SK-N-SH treated with all-trans-retinoic acid at 6 μM for 48 hours (cell line): Measurements from ENCODE around the gene RAB30.

ENCODE experiments used
- ATAC-seq: fragments of 200-7000 bp; cut with Tn5 transposase; 3 replicates; pipeline ENCODE4 v1.9.1; 2020; ENCODE audit warnings: mild to moderate bottlenecking, moderate library complexity
- ARNTL ChIP-seq: fragments of 450-650 bp; formaldehyde crosslinking; IDR thresholded peaks from 2 replicates; pipeline ENCODE4 v1.5.0; 2020; ENCODE audit warnings: low read depth, mild to moderate bottlenecking, moderate library complexity, borderline replicate concordance
- BACH2 ChIP-seq: fragments of 250-450 bp; sonication (Bioruptor Pico); IDR thresholded peaks from 2 replicates; pipeline ENCODE4 v1.9.0; 2021; ENCODE audit warnings: mild to moderate bottlenecking, borderline replicate concordance
- CREB5 ChIP-seq: fragments of 250-450 bp; sonication (Bioruptor Pico); IDR thresholded peaks from 2 replicates; pipeline ENCODE4 v1.5.1; 2020; ENCODE audit warnings: low read depth, mild to moderate bottlenecking, moderate library complexity
- CSDC2 ChIP-seq: fragments of 250-450 bp; sonication (Bioruptor Pico); IDR thresholded peaks from 2 replicates; pipeline ENCODE4 v1.5.0; 2020; ENCODE audit warnings: mild to moderate bottlenecking, moderate library complexity
- CSRNP3 ChIP-seq: fragments of 250-450 bp; sonication (Bioruptor Pico); IDR thresholded peaks from 2 replicates; pipeline ENCODE4 v1.5.1; 2021; ENCODE audit warnings: mild to moderate bottlenecking, moderate library complexity
- ESRRG ChIP-seq: fragments of 250-450 bp; sonication (Bioruptor Pico); IDR thresholded peaks from 2 replicates; pipeline ENCODE4 v1.6.1; 2021; ENCODE audit warnings: mild to moderate bottlenecking
- GLIS3 ChIP-seq: fragments of 250-450 bp; sonication (Bioruptor Pico); IDR thresholded peaks from 2 replicates; pipeline ENCODE4 v1.5.0; 2020; ENCODE audit warnings: mild to moderate bottlenecking, moderate library complexity
- OSR1 ChIP-seq: fragments of 250-450 bp; sonication (Bioruptor Pico); IDR thresholded peaks from 2 replicates; pipeline ENCODE4 v1.8.0; 2022; ENCODE audit warnings: moderate library complexity, mild to moderate bottlenecking, inconsistent platforms
- PPARA ChIP-seq: fragments of 250-450 bp; sonication (Bioruptor Pico); IDR thresholded peaks from 2 replicates; pipeline ENCODE4 v1.5.0; 2020; ENCODE audit warnings: mild to moderate bottlenecking, borderline replicate concordance
- RARB ChIP-seq: fragments of 250-450 bp; sonication (Bioruptor Pico); IDR thresholded peaks from 2 replicates; pipeline ENCODE4 v1.8.0; 2021; ENCODE audit warnings: mild to moderate bottlenecking, moderate library complexity
- SNAI2 ChIP-seq: fragments of 250-450 bp; sonication (Bioruptor Pico); IDR thresholded peaks from 2 replicates; pipeline ENCODE4 v1.5.0; 2020; ENCODE audit warnings: mild to moderate bottlenecking, moderate library complexity
- TCF4 ChIP-seq: fragments of 250-450 bp; sonication (Bioruptor Pico); IDR thresholded peaks from 2 replicates; pipeline ENCODE4 v1.8.0; 2021; ENCODE audit warnings: mild to moderate bottlenecking, moderate library complexity, borderline replicate concordance
- TOX ChIP-seq: fragments of 250-450 bp; sonication (Bioruptor Pico); IDR thresholded peaks from 2 replicates; pipeline ENCODE4 v1.8.0; 2021; ENCODE audit warnings: mild to moderate bottlenecking, moderate library complexity, borderline replicate concordance
- TSHZ2 ChIP-seq: fragments of 250-450 bp; sonication (Bioruptor Pico); IDR thresholded peaks from 2 replicates; pipeline ENCODE4 v1.5.0; 2020; ENCODE audit warnings: mild to moderate bottlenecking, moderate library complexity
- ZC3H10 ChIP-seq: fragments of 250-450 bp; sonication (Bioruptor Pico); IDR thresholded peaks from 2 replicates; pipeline ENCODE4 v1.5.1; 2021; ENCODE audit warnings: mild to moderate bottlenecking, moderate library complexity
- ZFP3 ChIP-seq: fragments of 250-450 bp; sonication (Bioruptor Pico); IDR thresholded peaks from 2 replicates; pipeline ENCODE4 v1.5.0; 2020; ENCODE audit warnings: mild to moderate bottlenecking, moderate library complexity
- ZNF565 ChIP-seq: fragments of 450-650 bp; formaldehyde crosslinking; conservative IDR thresholded peaks from 2 replicates; pipeline ENCODE4 v1.5.0; 2020; ENCODE audit warnings: low read depth, mild to moderate bottlenecking, moderate library complexity
- ZNF8 ChIP-seq: fragments of 450-650 bp; formaldehyde crosslinking; IDR thresholded peaks from 2 replicates; pipeline ENCODE4 v1.5.0; 2020; ENCODE audit warnings: mild to moderate bottlenecking, moderate library complexity

Gene RAB30

GRCh38 chr11:82927264-82927880 is 144.3 kb downstream of the RAB30 start:
- TF ChIP-seq ZNF8 (CRISPR knock-in tag) (no peak), RARB (CRISPR knock-in tag) (no peak), ESRRG (no peak), PPARA (CRISPR knock-in tag) (no peak), OSR1 (CRISPR knock-in tag) (no peak), CREB5 (CRISPR knock-in tag) (no peak), TOX (CRISPR knock-in tag) (no peak)
- TF ChIP-seq, all 23 proteins: peak for 0
- ATAC-seq = peak; percentile 87

GRCh38 chr11:82924522-82925224 is 147.0 kb downstream of the RAB30 start:
- ATAC-seq = no peak

More at GRCh38 chr11:82924522-82925224, 147.0 kb downstream of the RAB30 start:
- TF ChIP-seq ESRRG (no peak), CREB5 (CRISPR knock-in tag) (no peak), RARB (CRISPR knock-in tag) (no peak), GLIS3 (CRISPR knock-in tag) (no peak), CSDC2 (CRISPR knock-in tag) (no peak), PPARA (CRISPR knock-in tag) (no peak), SNAI2 (CRISPR knock-in tag) (no peak), TOX (CRISPR knock-in tag) (no peak), ARNTL (CRISPR knock-in tag) (no peak), ZC3H10 (CRISPR knock-in tag) (no peak), TCF4 (CRISPR knock-in tag) (no peak), ZFP3 (CRISPR knock-in tag) (no peak), TSHZ2 (no peak), ZNF565 (CRISPR knock-in tag) (no peak), BACH2 (CRISPR knock-in tag) (no peak), OSR1 (CRISPR knock-in tag) (no peak), CSRNP3 (no peak)
